Caco-2 (cell line): ENCODE measurements around the gene TPRG1. TPM values are rescaled to one million over a fixed set of nuclear protein-coding genes. Genes with fewer than 3 reads are reported as not detected.

Source experiments
- BruUV-seq: library from RNA; stranded (reverse); fragments of 400-500 nt; replicated peaks from 2 replicates; lab custom pipeline; 2021; lab: Mats Ljungman, UMichigan
- CTCF ChIA-PET: fragments of 300-600 bp; sonication (Branson Sonifier 250); formaldehyde crosslinking; loops from one replicate; lab custom pipeline; 2022; ENCODE audit warnings: antibody characterized with exemption; lab: Charles Lee
- POLR2A ChIA-PET: fragments of 300-600 bp; sonication (Branson Sonifier 250); formaldehyde crosslinking; loops from one replicate; lab custom pipeline; 2022; ENCODE audit warnings: antibody characterized with exemption; lab: Charles Lee
- DNase-seq, 2 experiments: peaks; one replicate each; pipeline versions ENCODE4 v3.0.0 to v3.0.0-alpha.2; 2020 to 2022
- H3K27me3 ChIP-seq: replicated peaks from 2 replicates; pipeline ENCODE4 v1.6.0; 2011; ENCODE audit warnings: low read length; ENCODE audit not compliant: control insufficient read depth, insufficient read depth
- H3K36me3 ChIP-seq: 2 replicates; pipeline ENCODE4 v1.5.1; 2011; ENCODE audit warnings: low read length; ENCODE audit not compliant: control insufficient read depth, insufficient read depth
- H3K4me1 ChIP-seq: fragments of 250-450 bp; sonication (Bioruptor Pico); 2 replicates; pipeline ENCODE4 v1.5.1; 2020; ENCODE audit warnings: mild to moderate bottlenecking
- H3K4me3 ChIP-seq: 2 replicates; pipeline ENCODE4 v1.5.1; 2011; ENCODE audit warnings: low read depth, mild to moderate bottlenecking, control low read depth, low read length
- H3K9me3 ChIP-seq: fragments of 250-450 bp; sonication (Bioruptor Pico); 2 replicates; pipeline ENCODE4 v1.5.1; 2020; ENCODE audit warnings: mild to moderate bottlenecking, moderate library complexity
- H3K27ac Mint-ChIP-seq: one replicate; pipeline ENCODE4 v1.8.0; 2022; ENCODE audit warnings: mixed read lengths; ENCODE audit not compliant: unreplicated experiment
- H3K27me3 Mint-ChIP-seq: one replicate; pipeline ENCODE4 v1.8.0; 2022; ENCODE audit warnings: mixed read lengths; ENCODE audit not compliant: insufficient read depth, unreplicated experiment
- H3K36me3 Mint-ChIP-seq: one replicate; pipeline ENCODE4 v1.8.0; 2022; ENCODE audit warnings: mild to moderate bottlenecking, mixed read lengths; ENCODE audit not compliant: insufficient read depth, unreplicated experiment
- H3K4me1 Mint-ChIP-seq: one replicate; pipeline ENCODE4 v1.8.0; 2022; ENCODE audit warnings: low read depth, mixed read lengths; ENCODE audit not compliant: unreplicated experiment
- H3K4me3 Mint-ChIP-seq: one replicate; pipeline ENCODE4 v1.8.0; 2022; ENCODE audit warnings: mild to moderate bottlenecking, moderate library complexity, mixed read lengths; ENCODE audit not compliant: unreplicated experiment
- H3K9me3 Mint-ChIP-seq: one replicate; pipeline ENCODE4 v1.8.0; 2022; ENCODE audit warnings: mixed read lengths; ENCODE audit not compliant: unreplicated experiment
- CTCF ChIP-seq, 2 experiments: fragments of 200-600 bp in 1 of 2; IDR thresholded peaks; 1 replicate in 1 of 2; 2 replicates in 1 of 2; pipeline versions ENCODE4 v1.5.1 to v1.8.0; 2011 to 2022; ENCODE audit warnings: antibody characterized with exemption in 1 of 2, control low read depth in 1 of 2, inconsistent platforms in 1 of 2, low read depth in 1 of 2, low read length in 1 of 2, mild to moderate bottlenecking in 1 of 2, moderate library complexity in 1 of 2; ENCODE audit not compliant: insufficient read depth in 1 of 2, severe bottlenecking in 1 of 2, unreplicated experiment in 1 of 2
- intact Hi-C: fragments of 100-400 bp; cut with micrococcal nuclease; formaldehyde crosslinking; loops from one replicate; pipeline ENCODE4 v1.10.0; 2022; ENCODE audit not compliant: unreplicated experiment
- total RNA-seq: library from RNA; stranded (reverse); gene quantifications from 2 replicates; pipeline ENCODE4 v1.2.3, GENCODE V29; 2022

Gene TPRG1
- total RNA-seq, 1 experiment from 2014 or later: 1.5 TPM

- Mint-ChIP-seq H3K27ac (no peak overlapping the region), H3K27me3 (no peaks in the 10 kb centered on the region), H3K4me1 (no peaks in the 10 kb centered on the region), H3K4me3 (no peak overlapping the region), H3K36me3 (peaks cover 5% of the 10 kb centered on the region), H3K9me3 (no peaks in the 10 kb centered on the region)
- no peak for DNase-seq
- no peak for TF ChIP-seq CTCF (IDR thresholded peaks at IDR 0.05; ENCODE audit: insufficient read depth in 1 of 2, low read depth in 1 of 2, low read length in 1 of 2, severe bottlenecking in 1 of 2, unreplicated experiment in 1 of 2)
- Histone ChIP-seq H3K4me3 (no peak overlapping the region), H3K36me3 (no peaks in the 10 kb centered on the region), H3K9me3 (no peaks in the 10 kb centered on the region; the same call in 1 of the 2 replicates), H3K27me3 (0 out of 2 replicates have a peak, but pooled peaks cover 1% of the 10 kb centered on the region), H3K4me1 (no peaks in the 10 kb centered on the region)
- ChIA-PET CTCF (no interaction called here), POLR2A (no interaction called here)
- intact Hi-C loops: no loop called here
- BruUV-seq: no TSS peak
Observed at GRCh38 chr3:189202583-189202982, 30.8 kb downstream of the TPRG1 start.

GRCh38 chr3:189204167-189204866, 32.5 kb downstream of the TPRG1 start:
- no peaks in the 10 kb centered on the region; the same call in 1 of the 2 replicates for H3K9me3 ChIP-seq
- no peaks in the 10 kb centered on the region for H3K36me3 ChIP-seq
- no TSS peak for BruUV-seq
- intact Hi-C loops: no loop called here
- H3K4me1 Mint-ChIP-seq: no peaks in the 10 kb centered on the region
- no peaks in the 10 kb centered on the region for H3K9me3 Mint-ChIP-seq
- ChIA-PET CTCF (no interaction called here), POLR2A (no interaction called here)
- TF ChIP-seq CTCF (IDR thresholded peaks at IDR 0.05; ENCODE audit: insufficient read depth in 1 of 2, low read depth in 1 of 2, low read length in 1 of 2, severe bottlenecking in 1 of 2, unreplicated experiment in 1 of 2): no peak
- no peak overlapping the region for H3K27ac Mint-ChIP-seq
- H3K4me3 ChIP-seq: no peak overlapping the region
- no peak overlapping the region for H3K4me3 Mint-ChIP-seq
- DNase-seq: no peak
- H3K27me3 ChIP-seq: 0 out of 2 replicates have a peak, but pooled peaks cover 1% of the 10 kb centered on the region
- H3K36me3 Mint-ChIP-seq: no peaks in the 10 kb centered on the region
- H3K4me1 ChIP-seq: no peaks in the 10 kb centered on the region
- no peaks in the 10 kb centered on the region for H3K27me3 Mint-ChIP-seq

GRCh38 chr3:189204937-189205336, 33.2 kb downstream of the TPRG1 start:
- Mint-ChIP-seq H3K4me3 (no peak overlapping the region), H3K36me3 (no peaks in the 10 kb centered on the region), H3K27ac (no peak overlapping the region), H3K4me1 (no peaks in the 10 kb centered on the region), H3K27me3 (no peaks in the 10 kb centered on the region), H3K9me3 (no peaks in the 10 kb centered on the region)
- Histone ChIP-seq H3K27me3 (0 out of 2 replicates have a peak, but pooled peaks cover 1% of the 10 kb centered on the region), H3K36me3 (no peaks in the 10 kb centered on the region), H3K9me3 (no peaks in the 10 kb centered on the region), H3K4me3 (no peak overlapping the region), H3K4me1 (no peaks in the 10 kb centered on the region)
- POLR2A ChIA-PET: no interaction called here
- CTCF ChIA-PET: no interaction called here
- intact Hi-C loops: no loop called here
- no TSS peak for BruUV-seq
- no peak for DNase-seq
- no peak for TF ChIP-seq CTCF (IDR thresholded peaks at IDR 0.05; ENCODE audit: insufficient read depth in 1 of 2, low read depth in 1 of 2, low read length in 1 of 2, severe bottlenecking in 1 of 2, unreplicated experiment in 1 of 2)
